NOMO-1 treated with DMSO at 0.1 percent for 48 hours (cell line): ENCODE measurements around the gene RPH3AL.
A peak's percentile ranks its signal among the peaks of the same experiment; 100 is the strongest.
"Not testable (repeated sequence)": the region's sequence is repeated elsewhere in the genome, so short reads cannot be mapped to it uniquely, and the experiment has no call there.

Experiments used
- DNase-seq: peaks from one replicate; lab custom pipeline; 2025; ENCODE audit not compliant: unreplicated experiment; lab: John Stamatoyannopoulos, UW

Gene RPH3AL

DNA sequence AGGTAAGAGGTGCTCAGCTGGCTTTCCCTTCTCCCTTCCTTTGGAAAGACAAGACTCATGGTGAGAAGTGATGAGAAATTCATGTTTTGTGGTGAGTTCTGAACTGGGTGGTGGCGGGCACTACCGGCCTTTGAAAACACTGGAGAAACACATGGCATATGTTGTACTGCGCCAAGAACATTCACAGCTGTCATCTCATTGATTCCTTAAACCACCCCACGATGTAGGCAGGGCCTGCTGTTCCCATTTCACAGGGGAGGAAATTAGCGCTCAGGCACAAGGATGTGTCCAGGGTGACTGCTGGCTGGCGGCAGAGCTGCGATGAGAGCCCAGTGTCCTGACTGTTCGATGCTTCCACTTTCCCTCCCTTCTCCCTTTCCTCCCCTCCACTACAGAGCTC lies 169.6 kb downstream of the RPH3AL start:
- no peak for DNase-seq

DNA sequence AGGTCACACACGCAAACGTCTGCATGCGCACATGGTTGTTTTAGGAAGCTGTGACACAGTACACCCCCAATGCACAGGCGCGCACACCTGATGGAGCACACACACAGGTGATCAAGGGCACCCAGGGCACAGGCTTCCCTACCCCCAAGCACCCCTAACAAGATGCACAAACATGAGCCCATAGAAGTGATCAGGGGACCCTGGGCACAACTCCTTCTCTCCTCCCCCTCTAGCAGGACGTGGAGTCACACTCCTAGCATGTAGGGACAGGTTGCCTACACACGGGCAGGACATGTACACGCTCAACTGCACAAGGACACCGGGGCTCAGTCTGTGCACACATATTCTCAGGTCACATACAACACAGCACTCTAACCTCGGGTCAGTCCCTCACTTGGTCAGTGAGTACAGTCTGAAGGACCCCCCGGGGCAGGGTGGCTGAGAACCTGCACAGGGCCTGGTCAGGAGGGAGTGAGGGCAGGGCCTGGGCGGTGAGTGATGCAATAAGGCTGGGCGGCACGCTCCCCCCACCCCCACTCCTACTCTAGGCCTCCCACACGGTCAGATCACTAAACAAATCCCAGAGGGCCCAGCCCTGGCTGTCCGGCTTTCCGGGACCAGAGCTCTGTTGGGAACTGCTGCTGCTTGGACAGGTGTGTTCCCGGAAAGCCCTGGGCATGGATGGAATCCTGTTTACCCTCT lies 170.4 kb downstream of the RPH3AL start:
- DNase-seq: no peak

DNA sequence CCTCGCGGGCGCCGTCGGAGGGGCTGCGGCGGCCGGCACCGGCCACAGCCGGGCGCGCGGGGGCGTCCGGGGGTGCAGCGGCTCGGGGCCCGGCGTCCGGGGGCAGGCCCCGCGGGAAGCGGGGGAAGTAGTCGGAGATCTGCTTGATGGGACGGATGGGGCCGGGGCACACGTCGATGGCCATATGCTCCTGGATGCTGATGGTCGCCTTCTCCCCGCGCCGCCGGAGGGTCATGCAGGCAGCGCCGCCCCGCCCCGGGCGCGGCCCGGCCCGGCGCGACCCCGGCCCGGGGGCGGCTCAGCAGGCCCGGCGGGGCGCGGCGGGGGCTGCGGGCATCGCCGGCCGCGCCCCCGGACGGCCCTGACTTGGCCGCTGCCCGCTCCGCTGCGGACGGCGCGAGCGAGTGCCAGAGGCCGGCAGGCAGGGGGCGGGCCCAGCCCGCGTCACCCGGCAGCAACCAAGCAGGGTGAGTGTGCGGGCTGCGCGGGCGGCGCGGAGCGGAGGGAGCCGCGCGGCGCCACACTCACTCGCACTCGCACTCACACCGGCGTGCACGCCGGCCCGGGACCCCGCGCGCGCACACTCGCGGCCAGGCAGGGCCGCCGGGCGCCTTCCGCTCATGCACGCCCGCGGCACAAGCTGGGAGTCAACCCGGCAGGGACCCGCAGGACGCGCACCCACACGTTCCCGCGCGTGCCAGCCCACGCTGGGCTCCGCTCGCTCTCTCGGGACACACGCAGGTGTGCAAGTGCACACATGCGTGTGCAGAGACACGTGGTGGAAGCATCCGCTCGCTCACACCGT lies 171.2 kb downstream of the RPH3AL start, which contains the start of gene DOC2B:
DOC2B (minus strand) TSS at position 406 of the 805 bp plus-strand sequence; CDS start at position 235, 171 bp downstream.
- DNase-seq: no peak

DNA sequence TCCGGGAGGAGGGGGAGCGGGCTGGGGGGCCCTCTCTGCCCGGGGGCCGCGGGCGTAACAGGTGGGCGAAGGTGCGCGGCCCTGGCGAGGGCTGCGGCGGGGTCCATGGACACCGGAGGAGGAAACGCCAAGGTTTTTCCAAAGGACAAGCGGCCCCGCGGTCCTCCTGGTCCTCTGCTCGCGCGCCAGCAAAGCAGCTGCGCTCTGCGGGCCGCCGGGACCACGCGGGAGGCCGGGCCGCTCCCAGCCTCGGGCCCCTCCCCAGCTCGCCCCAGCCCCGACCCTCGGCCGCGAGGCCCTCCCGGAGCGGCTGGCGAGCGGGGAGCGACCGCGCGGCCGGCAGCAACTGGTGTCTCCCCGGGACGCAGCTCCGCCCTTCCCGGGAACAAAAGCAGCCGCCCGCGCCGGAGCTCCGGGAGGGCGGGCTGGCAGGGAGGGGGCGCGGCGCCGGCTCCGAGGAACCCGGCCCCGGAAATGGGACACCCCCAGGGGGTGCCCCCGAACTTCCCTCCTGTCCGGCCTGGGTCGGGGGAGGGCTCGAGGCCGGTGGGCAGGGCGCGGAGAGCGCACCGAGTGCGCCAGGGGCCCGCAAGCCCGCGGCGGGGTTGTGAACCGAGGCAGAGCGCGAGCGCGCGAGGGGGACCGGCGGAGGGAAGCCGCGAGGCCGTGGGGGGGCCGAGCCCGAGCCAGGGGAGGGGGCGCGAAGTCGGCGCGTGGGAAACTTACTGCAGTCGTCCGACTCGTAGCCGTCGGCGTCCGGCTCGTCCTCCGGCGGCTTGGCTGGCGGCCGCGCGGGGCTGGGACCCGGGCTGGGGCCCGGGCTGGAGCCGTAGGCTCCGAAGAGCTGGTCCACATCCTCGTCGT lies 172.0 kb downstream of the RPH3AL start:
- no peak for DNase-seq

DNA sequence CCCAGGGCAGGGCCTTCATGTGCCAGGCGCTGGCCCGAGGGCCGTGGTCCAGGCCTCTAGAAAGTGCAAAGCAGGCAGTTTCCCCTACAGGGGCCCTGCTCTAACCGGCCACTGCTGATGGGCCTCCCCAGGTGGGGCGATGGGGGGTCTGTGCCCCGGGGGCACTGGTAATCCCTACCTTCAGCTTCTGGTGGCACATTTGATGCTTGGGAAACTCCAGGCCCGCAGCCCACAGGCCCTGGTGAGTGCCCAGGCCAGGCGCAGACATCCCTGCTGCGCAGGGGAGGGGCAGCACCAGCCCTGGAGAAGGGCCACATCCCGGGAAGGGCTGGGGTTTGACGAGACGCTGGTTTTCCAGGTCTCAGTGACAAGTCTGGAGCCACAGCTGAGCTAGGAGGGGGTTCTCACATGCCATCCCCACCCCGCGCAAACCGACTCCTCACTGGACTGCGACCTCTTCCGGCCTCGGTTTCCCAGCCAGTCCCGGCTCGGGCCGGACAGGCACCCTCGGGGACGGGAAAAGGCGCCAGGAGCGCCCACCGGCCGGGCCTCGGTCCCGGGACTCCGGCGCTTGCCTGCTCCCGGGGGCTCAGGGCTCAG lies 172.7 kb downstream of the RPH3AL start:
- no peak for DNase-seq

DNA sequence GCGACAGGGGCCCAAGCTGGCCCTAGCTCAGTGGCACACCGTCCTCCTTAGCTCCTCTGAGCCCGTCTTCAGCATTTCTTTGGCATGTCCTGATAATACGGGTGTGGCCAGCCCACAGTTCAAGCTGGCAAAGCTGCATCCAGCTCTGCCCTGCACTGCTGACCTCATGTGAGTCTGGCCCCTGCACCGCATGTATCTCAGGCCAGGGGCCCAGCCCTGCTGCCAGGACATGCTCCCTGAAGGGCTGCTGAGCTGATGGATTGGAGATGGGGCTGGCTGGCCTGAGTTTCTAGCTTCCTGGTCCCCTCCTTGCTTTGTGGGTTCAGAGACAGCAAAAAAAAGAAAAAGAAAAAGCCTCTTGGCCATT lies 173.6 kb downstream of the RPH3AL start:
- DNase-seq: no peak

DNA sequence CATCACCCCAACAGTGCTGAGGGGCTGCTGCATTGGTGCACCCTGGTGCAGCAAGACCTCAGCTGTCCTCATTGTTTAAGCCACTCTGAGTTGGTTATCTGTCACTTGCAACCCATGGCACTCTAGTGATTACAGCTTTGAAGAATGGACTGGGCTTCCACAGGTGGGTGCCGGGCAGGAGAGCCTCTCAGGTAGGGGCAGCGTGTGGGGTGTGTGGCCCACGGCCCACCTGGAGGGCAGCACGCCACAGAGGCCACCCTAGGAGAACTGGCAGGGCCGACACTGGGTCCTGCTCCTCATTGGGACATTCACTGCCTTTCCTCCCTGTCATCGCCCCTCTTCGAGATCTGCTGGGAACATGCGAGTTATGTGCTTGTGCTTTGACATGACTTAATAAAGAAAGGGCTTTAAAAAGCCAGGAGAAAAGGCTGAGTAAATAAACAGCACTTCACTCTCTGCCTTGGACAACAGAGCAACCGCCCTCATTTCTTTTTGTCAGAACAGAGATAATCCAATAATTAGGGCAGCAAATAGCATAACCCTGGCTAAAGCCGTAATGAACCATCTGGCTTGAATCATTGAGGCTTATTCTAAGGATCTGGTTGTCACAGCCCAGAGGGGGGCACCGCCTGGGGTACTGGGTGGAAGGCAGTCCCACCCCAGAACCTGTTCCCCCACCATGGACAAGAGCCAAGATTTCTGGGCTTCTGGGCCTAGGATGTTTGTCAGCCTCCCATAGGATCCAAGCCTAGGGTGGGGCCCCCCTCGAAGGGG lies 174.1 kb downstream of the RPH3AL start:
- no peak for DNase-seq

DNA sequence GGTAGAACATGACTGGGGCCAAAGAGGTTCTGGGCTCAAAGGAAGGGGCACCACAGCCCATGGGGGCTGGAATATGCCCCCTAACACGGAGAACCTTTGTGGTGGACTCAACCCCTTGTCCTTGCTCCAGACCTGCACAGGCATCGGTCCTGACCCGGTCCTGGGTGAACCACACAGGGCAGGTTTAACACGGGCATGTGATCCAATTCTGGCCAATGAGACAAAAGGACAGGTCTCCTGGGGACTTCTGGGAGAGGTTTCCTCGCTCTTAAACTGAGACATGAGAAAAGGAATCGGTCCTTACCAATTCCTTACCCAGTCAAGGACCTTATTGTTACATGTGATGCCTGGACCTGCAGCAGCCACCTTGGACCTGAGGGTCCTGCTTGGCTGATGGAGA lies 174.8 kb downstream of the RPH3AL start:
- no peak for DNase-seq

DNA sequence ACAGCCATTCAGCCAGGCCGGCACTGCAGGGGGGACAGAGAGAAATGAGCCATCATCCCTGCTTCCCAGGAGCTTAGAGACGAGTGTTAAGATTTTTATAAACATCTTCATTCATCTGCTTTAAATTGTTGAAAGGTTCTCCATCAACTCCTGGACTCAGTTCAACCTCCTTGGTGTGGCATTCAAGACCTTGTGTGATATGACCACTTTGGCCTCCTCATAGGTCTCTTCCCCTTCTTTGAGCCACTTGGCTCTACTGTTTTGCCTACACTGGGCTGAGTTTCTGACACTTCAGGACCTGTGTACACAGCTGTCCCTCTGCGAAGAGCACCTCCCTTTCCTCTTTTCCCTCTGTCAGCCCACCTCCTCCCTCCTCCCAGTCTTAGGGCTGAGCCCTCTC lies 175.5 kb downstream of the RPH3AL start:
- no peak for DNase-seq

DNA sequence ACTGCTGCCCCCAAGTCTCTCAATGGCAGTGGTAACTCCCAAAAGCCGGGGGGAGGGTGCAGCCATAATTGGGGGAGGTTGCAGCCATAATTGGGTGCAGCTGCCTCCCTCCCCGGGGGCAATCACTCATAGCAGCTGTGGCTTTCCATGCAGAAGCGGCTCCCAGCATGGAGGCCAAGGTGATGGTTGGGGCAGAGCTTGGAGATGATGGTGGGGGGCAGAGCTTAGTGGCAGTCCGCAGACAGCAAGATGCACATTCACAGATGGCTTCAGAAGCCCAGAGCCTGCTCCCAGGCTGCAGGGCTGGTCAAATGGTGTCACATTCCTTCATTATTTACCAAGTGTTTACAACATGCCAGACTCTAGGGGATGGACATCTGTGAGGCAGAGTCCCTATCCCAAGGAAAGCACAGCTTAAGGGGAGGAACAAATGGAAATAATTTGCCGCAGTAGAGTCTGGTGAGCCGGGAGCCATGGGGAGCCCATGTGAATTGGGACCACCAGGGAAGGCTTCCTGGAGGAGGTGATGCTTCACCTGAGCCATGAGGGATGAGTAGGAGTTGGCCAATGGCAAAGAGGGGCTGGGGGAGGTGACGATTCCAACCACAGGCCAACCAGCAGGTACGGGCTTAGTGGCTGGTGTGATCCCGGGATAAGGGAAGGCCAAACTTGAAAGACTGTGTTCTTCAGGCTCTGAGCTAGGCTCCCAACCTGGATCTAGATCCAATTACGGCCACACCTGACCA lies 179.3 kb downstream of the RPH3AL start:
- no peak for DNase-seq

DNA sequence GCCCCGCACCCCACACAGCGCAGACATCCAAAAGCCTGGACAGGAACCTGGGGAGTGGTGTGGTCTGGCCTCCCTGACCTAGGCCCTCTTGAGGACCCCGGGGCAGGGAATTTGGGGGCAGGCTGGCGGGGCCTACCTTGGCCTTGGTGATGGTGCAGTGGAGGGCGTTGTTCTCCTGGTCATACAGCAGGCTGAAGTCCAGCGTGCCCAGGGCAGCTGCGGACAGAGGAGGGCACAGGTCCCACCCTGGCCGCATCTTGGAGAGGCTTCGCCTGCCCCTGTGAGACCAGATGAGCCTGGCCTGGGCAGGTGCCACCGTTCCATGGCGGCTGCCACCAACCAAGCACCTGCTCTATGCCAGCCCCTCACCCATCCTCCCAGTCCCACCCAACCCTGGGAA lies 180.2 kb downstream of the RPH3AL start:
- no peak for DNase-seq

DNA sequence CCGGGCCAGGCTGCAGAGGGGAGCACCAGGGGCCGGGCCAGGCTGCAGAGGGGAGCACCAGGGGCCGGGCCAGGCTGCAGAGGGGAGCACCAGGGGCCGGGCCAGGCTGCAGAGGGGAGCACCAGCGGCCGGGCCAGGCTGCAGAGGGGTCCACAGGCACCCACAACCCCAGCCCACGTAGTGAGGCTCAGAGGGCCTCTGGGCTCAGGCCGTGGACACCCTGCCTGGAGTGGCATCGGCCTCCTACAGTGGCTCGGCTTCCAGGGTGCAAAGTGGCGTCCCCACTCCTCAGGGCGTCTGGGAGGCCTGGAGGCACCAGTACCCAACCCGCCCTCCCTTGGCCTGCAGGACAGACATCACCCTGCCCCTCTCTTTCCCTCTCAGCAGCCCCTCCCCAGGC lies 180.7 kb downstream of the RPH3AL start:
- no peak for DNase-seq

DNA sequence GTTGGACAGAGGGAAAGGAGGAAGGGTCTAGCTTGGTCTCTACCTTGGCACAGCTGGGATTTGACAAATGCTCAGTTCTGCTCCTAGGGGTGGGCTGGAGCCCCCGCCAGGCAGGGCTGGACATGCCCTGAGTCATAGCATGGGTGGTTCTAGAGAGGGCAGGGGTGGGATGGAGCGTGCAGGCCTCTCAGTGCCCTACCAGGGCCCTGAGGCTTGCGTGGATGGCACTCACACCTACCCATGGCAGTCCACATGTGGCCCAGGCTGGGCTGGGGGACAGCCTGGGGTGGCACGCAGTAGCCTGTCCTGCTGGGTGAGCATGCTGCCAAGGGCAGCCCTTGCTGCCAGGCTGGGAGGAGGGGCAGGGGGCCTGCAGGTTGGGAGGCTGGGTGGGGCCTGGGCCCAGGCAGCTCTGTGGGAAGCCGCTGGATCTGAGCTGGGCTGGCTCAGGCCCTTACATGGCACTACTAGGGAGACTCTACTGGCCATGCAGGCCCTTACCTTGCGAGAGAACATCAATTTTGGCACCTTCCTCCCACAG lies 182.4 kb downstream of the RPH3AL start:
- no peak for DNase-seq

DNA sequence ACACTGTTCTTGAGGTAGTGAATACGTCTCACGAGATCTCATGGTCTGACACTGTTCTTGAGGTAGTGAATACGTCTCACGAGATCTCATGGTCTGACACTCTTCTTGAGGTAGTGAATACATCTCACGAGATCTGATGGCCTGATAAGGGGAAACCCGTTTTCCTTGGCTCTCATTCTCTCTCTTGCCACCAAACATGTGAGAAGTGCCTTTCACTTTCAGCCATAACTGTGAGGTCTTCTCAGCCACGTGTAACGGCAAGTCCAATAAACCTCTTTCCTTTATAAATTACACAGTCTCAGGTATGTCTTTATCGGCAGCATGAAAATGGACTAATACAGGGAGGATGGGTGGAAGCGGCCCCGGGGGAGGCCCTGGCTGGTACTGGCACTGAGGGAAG lies 184.0 kb downstream of the RPH3AL start:
- DNase-seq: not testable (repeated sequence)

DNA sequence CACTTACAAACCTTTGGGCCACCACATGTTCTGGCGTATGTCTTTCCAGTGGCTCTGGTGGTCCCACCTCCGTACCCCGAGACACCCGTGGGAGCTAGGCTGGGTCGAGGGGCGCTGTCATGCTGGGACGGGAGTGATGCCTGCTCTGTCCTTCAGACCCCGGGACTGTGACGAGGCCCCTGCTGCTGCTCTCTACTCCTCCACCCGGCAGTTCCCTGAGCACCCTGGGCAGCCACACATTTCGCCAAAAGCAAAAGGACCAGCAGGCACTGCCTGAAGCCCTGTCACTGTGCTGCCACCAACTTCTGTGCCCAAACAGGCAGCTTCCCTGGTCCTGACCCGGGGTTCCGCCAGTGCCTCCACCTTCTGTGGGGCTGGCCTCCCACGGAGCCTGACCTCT lies 186.7 kb downstream of the RPH3AL start:
- no peak for DNase-seq

DNA sequence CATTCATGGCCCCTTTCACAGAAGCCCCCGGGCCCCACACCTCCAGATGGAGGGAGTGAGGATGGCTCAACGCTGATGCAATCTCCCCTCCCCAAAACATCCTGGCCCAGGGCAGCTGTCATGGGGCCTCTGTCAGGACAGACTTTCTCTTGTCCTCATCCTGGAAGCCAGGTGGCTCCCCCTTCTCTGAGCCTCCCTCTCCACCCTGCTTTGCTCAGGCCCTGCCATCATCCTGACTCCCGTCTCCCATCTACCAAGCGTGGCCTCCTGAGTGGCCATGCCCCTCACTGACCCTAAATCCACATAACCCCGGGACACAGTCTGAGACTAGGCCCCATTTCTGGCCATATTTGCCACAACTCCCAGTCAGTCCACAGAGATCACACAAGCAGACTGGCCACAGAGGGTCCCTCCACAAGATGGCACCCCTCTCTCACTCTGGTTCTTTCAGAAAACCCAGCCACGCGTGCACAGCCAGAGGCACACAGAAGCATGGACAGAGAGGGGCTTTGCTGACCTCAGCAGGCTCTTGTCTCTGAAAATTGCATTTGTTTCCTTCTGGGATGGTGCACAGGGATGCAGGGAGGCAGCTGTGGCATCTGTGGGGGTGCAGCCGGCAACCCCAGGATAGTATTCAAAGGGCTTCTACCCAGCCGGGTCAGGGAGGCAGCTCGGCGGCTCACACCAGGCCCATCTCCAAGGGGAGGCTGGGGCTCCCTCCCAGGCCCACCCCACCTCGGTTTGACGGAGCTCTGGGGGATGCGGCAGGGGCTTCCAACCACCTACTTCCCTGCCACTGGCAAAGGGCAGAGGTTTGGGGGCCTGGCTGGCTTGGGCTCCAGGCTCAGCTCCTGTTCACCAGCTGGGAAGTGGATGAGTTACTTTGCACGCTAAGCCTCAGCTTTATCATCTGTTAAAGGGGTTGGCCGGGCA lies 188.0 kb downstream of the RPH3AL start:
- DNase-seq: peak; percentile 9

DNA sequence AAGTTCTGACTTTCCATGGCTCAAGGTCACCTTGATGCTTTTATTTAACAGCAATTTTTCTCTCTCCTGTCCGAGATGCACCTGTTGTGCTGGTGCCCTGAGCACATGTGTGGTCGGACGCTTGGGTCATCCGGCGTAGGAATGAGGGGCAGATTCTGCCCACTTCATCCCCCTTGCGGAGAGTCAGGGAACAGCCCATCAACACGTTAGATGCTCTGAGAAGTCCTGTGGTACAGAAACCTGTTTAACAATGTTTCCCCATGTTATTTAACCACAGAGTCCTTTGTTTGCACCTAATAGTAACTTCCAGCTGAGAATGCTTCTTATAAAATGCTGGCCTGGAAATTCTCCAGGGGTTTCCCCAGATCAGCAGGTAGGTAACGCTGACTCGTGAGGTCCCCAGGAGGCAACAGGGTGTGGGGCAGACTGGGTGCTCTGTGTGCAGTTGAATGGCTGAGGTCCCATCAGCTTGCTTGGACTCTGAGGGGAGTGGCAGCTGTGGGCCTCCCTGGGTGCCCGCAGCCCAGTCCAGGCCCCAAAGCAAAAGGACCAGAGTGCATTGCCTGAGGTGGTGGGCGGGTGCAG lies 189.0 kb downstream of the RPH3AL start:
- no peak for DNase-seq

DNA sequence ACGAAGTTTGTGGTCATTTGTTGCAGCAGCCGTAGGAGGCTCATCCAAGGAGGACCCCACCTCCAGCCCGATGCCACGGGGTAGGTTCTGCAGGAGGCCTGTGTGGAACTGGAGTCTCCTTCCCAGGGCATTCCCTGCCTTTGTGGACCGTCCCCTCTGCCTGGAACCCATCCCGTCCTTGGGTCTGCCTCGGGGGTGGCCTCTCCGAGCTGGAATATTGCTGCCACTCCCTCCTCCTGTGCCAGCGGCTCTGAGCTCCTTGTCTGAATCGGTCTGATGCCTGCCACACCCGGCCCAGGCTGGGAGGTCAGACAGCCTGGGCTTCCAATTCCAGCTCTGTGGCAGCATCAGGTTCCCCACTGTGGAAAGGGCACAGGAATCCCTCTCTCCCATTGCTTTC lies 189.9 kb downstream of the RPH3AL start:
- DNase-seq: no peak
